ENCODE measurements around the gene FUT7. TPM values are rescaled to one million over a fixed set of nuclear protein-coding genes. Genes with fewer than 3 reads are reported as not detected.

Gene FUT7
- total and polyA plus RNA-seq, 2 of the 8 experiments (the other 6 are each of a cell fraction or from before 2014, with no cell fraction given), result not detected

GRCh38 chr9:137065336-137065967 is 33.6 kb upstream of the FUT7 start (continued):
- TF ChIP-seq CHD7 (IDR thresholded peaks at IDR 0.05; ENCODE audit: insufficient replicate concordance, low read length) (no peak), EZH2 (IDR thresholded peaks at IDR 0.05; ENCODE audit: low read depth, low read length, severe bottlenecking) (no peak), ASH2L (IDR thresholded peaks at IDR 0.05; ENCODE audit: low read length) (no peak), SRF (IDR thresholded peaks at IDR 0.05; ENCODE audit: low read depth, low read length) (no peak), RXRA (IDR thresholded peaks at IDR 0.05; ENCODE audit: insufficient read depth, low read depth, low read length) (no peak), POU5F1 (IDR thresholded peaks at IDR 0.05; ENCODE audit: low read depth, low read length) (no peak), RAD21 (IDR thresholded peaks at IDR 0.05 in 1 of 2, conservative IDR thresholded peaks at IDR 0.05 in 1 of 2; ENCODE audit: low read depth in 2 of 2, low read length in 2 of 2) (no peak), TEAD4 (IDR thresholded peaks at IDR 0.05; ENCODE audit: low read depth, low read length) (no peak), HDAC2 (IDR thresholded peaks at IDR 0.05; ENCODE audit: borderline replicate concordance in 1 of 2, low read depth in 2 of 2, low read length in 2 of 2) (no peak)
